ENCODE data around the gene BLMH.
"Not testable (repeated sequence)": the region's sequence is repeated elsewhere in the genome, so short reads cannot be mapped to it uniquely, and the experiment has no call there.

Gene BLMH

GRCh38 chr17:30229012-30229411 is 62.7 kb downstream of the BLMH start:
- DNase-seq (ENCODE audit: low read depth in 3 of 3), result no peak

DNA sequence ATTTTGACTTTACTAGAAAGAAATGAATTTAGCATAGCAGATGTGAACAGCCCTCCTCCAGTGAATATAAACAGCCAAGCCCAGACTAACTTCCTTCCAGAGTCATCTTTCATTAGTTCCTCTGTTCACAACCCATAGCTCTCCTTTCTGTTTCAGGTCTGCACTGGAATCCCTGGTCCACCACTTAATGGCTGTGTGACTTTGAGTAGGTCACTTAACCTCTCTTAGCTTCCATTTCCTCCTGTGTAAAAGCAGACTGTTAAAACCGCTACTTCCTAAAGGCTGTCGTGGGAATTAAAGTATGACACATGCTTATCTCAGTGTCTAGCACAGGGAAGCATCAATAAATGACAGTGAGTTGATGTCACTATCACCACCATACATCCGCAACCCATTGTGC is 63.7 kb downstream of the BLMH start:
- DNase-seq (ENCODE audit: low read depth in 3 of 3), result no peak

- no peak for DNase-seq (ENCODE audit: low read depth in 3 of 3)
Observed at GRCh38 chr17:30226878-30227277, 64.9 kb downstream of the BLMH start.

DNA sequence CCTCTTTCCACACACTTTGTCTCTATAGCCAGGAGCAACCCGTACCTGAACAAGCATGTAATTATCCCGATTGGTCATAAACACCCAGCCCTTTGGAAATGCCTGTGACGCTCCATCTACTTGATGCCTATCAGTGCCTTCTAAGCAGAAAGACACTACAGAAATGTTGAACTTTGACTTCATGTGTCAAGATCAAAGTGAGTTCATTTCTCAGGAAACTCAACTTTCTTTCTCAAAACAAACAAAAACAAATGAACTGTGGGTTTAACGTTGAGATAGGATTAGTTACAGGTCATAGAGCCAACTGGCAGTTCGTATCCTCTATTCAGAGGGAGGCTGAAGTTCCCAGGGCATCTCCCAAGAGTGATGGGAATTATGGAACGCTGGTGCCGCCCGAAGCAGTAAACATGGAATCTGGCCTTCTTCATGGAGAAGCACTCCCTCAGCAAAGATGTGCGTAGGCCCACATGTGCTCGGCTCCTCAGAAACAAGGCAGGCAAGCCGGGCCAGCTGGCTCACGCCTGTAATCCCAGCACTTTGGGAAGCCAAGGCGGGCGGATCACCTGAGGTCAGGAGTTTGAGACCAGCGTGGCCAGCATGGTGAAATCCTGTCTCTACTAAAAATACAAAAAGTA is 65.7 kb downstream of the BLMH start:
- DNase-seq (ENCODE audit: low read depth in 3 of 3), result no peak

DNA sequence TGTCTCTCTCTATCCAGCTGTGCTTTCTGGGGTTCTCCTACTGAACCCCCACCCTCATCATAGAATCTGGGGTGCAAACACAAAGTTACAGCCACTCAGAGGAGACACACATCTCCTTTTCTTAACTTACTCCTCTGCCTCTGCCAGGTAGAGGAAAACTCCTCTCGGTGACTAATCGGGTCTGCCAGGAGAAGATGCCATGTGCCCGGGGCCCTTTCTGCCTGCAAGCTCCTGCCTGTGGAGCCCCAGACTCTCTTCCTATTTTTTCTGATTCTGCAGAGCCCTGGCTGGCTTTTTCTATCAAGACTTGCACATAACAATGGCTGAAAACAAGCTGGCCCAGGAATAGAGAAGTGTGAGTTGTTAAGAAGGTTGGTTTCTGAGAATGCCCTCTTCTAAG is 66.6 kb downstream of the BLMH start:
- no peak for DNase-seq (ENCODE audit: low read depth in 3 of 3)

GRCh38 chr17:30224419-30224960 is 67.3 kb downstream of the BLMH start:
- DNase-seq (ENCODE audit: low read depth in 3 of 3), result no peak

DNA sequence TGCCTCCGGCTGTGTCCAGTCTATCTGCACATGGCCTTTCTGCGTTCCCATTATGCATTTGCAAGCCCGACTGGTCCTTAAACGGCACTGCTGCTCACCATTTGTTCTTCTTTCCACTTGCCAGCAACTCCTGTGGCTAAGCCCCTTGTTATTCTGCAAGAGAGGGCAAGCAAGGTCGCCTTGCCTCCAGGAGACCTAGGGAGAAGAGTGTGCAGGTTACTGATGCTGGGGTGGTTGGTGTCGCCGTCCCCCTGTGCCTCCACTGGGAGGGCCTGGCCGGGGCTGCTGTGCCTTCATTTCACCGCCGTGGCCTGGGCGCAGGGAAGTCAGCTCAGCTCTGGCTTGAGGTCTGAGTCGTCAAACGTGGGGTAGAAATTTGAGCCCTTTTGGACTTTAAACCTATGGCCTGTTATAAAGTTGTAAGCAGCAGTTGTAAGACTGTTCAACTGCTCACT is 69.0 kb downstream of the BLMH start:
- DNase-seq (ENCODE audit: low read depth in 3 of 3), result no peak

DNA sequence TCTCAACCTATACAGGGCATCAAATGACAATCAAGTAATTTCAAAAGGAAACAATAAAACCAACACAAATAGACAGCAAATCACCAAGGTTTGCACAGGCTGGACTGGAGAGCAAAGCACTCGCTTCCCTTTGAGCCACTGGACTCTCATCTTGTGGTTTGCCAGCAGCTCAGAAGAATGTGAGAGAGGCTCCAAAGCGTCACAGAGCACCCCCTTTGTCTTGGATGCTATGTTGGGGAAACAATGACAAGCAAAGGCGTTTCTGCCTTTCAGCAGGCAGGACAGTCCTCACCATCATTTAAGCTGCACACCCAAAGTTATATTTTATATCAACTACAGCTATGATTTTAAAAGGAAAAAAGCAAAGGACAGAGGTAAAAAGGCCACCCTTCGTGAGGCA is 69.5 kb downstream of the BLMH start:
- no peak for DNase-seq (ENCODE audit: low read depth in 3 of 3)

DNA sequence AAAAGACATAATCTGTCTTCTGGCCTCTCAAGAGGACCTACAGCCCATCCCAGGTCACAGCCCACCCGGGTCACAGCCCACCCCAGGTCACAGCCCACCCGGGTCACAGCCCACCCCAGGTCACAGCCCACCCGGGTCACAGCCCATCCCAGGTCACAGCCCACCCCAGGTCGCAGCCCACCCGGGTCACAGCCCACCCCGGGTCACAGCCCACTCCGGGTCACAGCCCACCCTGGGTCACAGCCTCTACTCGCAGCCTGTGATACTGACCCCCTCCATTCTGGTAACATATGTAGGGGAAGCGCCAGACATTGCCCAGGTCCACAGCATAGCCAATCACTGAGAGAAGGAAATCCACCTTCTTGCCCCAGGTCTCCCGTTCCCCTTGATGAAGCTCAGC is 70.4 kb downstream of the BLMH start:
- DNase-seq (ENCODE audit: low read depth in 3 of 3), result no peak

GRCh38 chr17:30220414-30220813 is 71.3 kb downstream of the BLMH start:
- no peak for DNase-seq (ENCODE audit: low read depth in 3 of 3)

- DNase-seq (ENCODE audit: low read depth in 3 of 3), result no peak
Observed at GRCh38 chr17:30219833-30220232, 71.9 kb downstream of the BLMH start.

GRCh38 chr17:30219315-30219714 is 72.4 kb downstream of the BLMH start:
- DNase-seq (ENCODE audit: low read depth in 3 of 3), result no peak

DNA sequence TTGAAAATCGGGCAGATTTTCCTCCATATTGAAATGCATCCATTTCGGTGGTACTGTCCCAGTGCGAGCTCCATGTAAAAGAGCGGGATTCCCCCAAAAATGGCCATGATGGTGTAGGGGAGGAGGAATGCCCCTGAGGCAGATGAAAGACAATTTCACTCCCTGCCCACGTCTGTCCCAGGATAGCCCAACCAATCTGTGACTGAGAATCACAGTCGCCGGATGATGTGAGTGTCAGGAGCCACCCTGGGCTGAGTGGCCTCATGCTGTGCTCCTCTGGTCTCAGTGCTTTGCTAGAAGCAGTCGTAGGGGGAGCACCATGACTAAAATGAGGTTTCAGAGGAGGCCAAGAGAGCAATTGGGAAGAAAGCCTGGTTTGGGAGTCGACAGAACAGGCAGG is 72.9 kb downstream of the BLMH start:
- no peak for DNase-seq (ENCODE audit: low read depth in 3 of 3)

DNA sequence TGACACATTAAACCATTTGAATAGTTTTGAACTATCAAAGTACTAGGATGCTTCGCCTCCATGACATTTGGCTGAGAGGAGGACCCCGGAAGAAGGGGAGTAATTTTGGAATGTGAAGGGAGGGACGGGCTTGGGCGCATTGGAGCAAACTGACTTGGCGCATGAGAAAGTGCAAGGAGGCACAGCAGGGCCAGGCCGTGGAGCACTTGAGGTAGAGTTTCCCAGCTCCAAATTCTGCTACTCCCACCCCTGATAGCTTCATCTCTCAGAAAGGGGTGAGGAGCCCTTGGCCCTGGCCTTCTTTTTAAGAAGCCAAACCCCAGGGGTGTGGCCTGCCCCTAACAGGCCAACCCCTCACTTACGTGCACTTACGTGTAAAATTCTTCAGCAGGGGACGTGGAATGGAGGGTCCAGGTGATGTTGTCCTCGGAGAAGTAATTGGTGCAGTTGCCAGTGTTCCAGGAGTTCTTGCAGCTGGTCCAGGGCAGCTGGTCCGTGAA is 73.9 kb downstream of the BLMH start:
- DNase-seq (ENCODE audit: low read depth in 3 of 3), result no peak

DNA sequence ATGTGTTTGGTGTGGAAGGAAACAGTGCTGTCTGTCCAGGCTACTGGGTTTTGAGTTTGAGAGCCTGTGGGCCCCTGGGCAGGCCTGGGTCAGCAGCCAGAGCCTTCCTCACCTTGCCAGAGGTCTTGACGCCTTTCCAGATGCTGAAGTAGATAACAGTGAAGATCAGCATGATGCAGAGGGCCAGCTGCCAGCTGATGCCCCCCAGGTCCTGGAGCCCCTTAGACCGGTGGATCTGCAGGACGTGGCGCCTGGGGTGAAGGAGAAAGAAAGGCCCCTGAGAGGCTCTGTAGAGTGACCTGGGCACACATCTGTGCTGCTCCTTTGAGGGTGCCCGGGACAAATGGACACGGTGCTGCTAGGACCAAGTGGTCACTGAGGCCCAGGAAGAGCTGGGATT is 74.7 kb downstream of the BLMH start:
- DNase-seq (ENCODE audit: low read depth in 3 of 3), result no peak

- no peak for DNase-seq (ENCODE audit: low read depth in 3 of 3)
Observed at GRCh38 chr17:30212750-30213149, 79.0 kb downstream of the BLMH start.

DNA sequence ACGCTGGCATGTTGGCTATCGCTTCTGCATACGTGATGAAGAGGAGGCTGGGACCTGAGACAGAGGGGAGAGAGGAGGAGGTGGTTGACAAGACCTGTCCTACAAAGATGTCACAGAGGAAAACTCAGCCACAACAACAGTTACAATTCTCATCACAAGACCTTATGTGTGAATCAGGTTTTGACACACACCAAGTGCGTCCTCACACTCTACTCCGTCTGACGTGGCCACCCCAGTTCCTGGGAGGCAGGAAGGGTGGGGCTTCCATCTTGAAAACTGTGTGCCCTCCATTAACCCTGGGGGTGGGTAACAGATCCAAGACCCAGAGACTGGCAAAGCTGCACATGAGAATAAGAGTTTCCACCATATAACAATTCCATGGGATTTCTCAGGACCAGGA is 80.4 kb downstream of the BLMH start:
- DNase-seq (ENCODE audit: low read depth in 3 of 3), result no peak

DNA sequence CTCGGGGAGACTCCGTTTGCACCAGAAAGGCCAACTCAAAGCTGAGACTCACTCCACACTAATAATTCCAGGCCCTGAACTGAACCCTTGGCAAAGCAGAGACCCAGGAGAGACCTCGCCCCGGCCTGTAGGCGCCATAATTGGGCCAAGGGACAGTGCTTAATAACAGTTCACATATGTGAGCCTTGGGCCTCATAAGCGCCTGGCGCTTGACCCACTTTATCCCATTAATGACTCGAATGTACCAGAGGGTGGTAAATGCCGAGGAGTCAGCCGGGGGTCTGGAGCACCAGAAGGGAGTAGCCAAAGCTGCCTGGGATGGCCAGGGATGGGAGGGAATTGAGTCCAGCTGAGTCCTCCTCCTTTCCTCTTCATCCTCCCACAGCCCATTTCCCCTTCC is 80.8 kb downstream of the BLMH start:
- no peak for DNase-seq (ENCODE audit: low read depth in 3 of 3)

DNA sequence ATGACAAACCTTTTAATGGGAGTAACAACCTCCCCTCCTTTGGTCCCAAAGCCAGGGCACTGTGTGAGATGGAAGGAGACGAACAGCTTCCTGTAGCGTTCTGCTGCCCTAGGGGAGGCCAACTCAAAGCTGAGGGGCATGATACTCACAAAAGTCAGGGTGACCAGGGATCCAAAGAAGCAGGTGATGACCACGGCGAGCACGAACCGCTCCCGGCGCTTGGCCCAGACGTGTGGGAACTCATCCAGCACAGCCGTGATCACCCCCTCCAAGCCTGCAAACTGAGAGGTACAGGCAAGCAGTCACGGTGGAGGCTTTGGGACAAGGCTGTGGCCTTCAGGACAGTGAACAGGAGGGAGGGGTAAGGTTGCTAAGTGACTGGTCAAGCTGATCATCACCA is 81.4 kb downstream of the BLMH start:
- DNase-seq (ENCODE audit: low read depth in 3 of 3), result no peak

DNA sequence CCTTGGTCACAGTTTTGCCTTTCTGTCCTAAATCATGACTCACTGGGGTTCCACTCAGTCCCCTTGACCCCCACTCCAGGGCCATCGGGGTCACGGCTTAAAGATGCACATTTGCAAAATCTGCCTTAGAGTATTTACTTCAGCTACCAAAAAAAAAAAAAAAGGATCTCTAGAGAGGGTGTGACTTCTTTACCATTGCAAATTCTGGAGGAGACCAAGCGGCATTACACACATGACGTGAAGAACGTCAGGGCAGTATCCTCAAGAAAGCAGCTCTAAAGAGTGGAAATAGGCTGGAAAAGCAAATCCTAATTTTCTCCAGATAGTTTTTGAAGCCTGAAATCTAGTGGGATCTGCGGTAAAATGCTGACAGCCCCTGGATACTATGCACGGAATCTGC is 81.8 kb downstream of the BLMH start:
- DNase-seq (ENCODE audit: low read depth in 3 of 3), result no peak

GRCh38 chr17:30208214-30208613 is 83.5 kb downstream of the BLMH start:
- DNase-seq (ENCODE audit: low read depth in 3 of 3), result no peak

DNA sequence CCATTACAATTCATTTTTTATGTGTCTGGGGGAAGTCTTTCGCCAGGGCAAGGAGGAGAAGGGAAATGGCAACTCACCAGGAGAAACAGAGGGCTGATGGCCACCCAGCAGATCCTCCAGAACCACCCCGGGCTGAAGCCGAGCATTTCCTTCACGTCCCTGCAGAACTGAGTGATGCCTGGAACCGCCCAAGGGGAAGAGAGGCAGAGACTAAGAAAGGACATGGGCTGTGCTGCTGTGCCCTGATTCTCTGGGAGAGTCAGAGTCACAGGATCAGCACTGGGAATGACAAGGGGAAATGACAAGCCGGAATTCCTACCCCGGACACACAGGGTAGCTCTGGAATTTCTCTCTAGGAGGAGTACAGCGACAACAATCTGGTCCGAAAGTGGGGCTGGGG is 84.1 kb downstream of the BLMH start:
- DNase-seq (ENCODE audit: low read depth in 3 of 3), result no peak

GRCh38 chr17:30203471-30203981 is 88.2 kb downstream of the BLMH start:
- DNase-seq (ENCODE audit: low read depth in 3 of 3), result no peak

DNA sequence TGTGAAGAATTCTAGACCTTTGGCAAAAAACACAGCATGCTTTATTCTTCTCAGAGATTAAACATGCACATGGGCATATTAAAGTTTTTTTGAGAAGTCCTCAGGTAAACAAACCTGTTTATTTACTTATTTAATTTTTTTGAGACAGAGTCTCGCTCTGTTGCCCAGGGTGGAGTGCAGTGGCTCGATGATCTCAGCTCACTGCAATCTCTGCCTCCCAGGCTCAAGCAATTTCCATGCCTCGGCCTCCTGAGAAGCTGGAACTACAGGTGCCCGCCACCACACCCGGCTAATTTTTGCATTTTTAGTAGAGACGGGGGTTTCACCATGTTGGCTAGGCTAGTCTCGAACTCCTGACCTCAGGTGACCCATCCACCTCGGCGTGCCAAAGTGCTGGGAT is 91.1 kb downstream of the BLMH start:
- not testable (repeated sequence) for DNase-seq (ENCODE audit: low read depth in 3 of 3)

Measured in stimulated activated CD4-positive, alpha-beta T cell treated with anti-CD3 and anti-CD28 coated beads, TNF-alpha, amount 100 ng/mL, for 24 hours (primary cell).